HCT116 (cell line): Measurements from ENCODE around the gene PADI2. TPM values are rescaled to one million over a fixed set of nuclear protein-coding genes. Genes with fewer than 3 reads are reported as not detected.

Experiments
- ATAC-seq: fragments of 200-7000 bp; cut with Tn5 transposase; 2 replicates; pipeline ENCODE4 v1.9.1; 2020; ENCODE audit warnings: mild to moderate bottlenecking, moderate library complexity
- BruUV-seq: library from RNA; stranded (reverse); fragments of 400-500 nt; replicated peaks from 2 replicates; lab custom pipeline; 2021; lab: Mats Ljungman, UMichigan
- CTCF ChIA-PET: fragments of 300-600 bp; sonication (Branson Sonifier 250); formaldehyde crosslinking; loops from one replicate; lab custom pipeline; 2021; ENCODE audit warnings: antibody characterized with exemption; lab: Charles Lee
- POLR2A ChIA-PET: fragments of 300-600, 350-600 bp; sonication (Branson Sonifier 250); formaldehyde crosslinking; loops from one replicate; lab custom pipeline; 2021; ENCODE audit warnings: antibody characterized with exemption; lab: Charles Lee
- RAD21 ChIA-PET, 2 experiments: fragments of 300-600 bp; sonication (Branson Sonifier 250); formaldehyde crosslinking; loops; one replicate each; lab custom pipeline; 2023; ENCODE audit warnings: low total read pairs in 2 of 2; ENCODE audit not compliant: uncharacterized antibody in 2 of 2, unreplicated experiment in 2 of 2, low non-redundant PET in 1 of 2; lab: Charles Lee
- DNase-seq: peaks from one replicate; pipeline ENCODE4 v3.0.0-alpha.2; 2010; ENCODE audit warnings: low read depth, low spot score
- H2AFZ ChIP-seq: fragments of 200-600 bp; shearing (Covaris generic), sonication (generic); 2 replicates; pipeline ENCODE4 v1.6.1; 2017; ENCODE audit warnings: low read depth, mixed run types, mixed read lengths, antibody characterized with exemption, low read length; ENCODE audit not compliant: poor library complexity, severe bottlenecking
- H3K27ac ChIP-seq: 2 replicates; pipeline ENCODE4 v1.5.1; 2012; ENCODE audit warnings: low read depth, low read length
- H3K27me3 ChIP-seq: fragments of 200-600 bp; sonication (generic); 2 replicates; pipeline ENCODE4 v1.6.1; 2016; ENCODE audit warnings: mixed run types, low read length, mixed read lengths; ENCODE audit not compliant: insufficient read depth
- H3K36me3 ChIP-seq, 2 experiments: fragments of 200-500 bp in 1 of 2; fragments of 200-600 bp in 1 of 2; sonication (Bioruptor generic) in 1 of 2; sonication (generic) in 1 of 2; 2 replicates each; pipeline versions ENCODE4 v1.5.1 to v1.6.1; 2014 to 2016; ENCODE audit warnings: low read length in 2 of 2, inconsistent platforms in 1 of 2, mixed read lengths in 1 of 2, mixed run types in 1 of 2; ENCODE audit not compliant: insufficient read depth in 2 of 2, control insufficient read depth in 1 of 2
- H3K4me1 ChIP-seq, 2 experiments: fragments of 200-600 bp in 1 of 2; sonication (generic) in 1 of 2; 2 replicates each; pipeline versions ENCODE4 v1.5.1 to v1.6.1; 2012 to 2017; ENCODE audit warnings: low read length in 2 of 2, inconsistent platforms in 1 of 2, mild to moderate bottlenecking in 1 of 2, mixed read lengths in 1 of 2, mixed run types in 1 of 2, moderate library complexity in 1 of 2; ENCODE audit not compliant: insufficient read depth in 2 of 2, control insufficient read depth in 1 of 2
- H3K4me2 ChIP-seq: fragments of 200-600 bp; sonication (generic); 2 replicates; pipeline ENCODE4 v1.6.1; 2017; ENCODE audit warnings: mixed run types, low read length, mixed read lengths
- H3K4me3 ChIP-seq, 2 experiments: fragments of 200-600 bp in 1 of 2; sonication (generic) in 1 of 2; replicated peaks in 1 of 2; 2 replicates each; pipeline ENCODE4 v1.5.1; 2011 to 2016; ENCODE audit warnings: low read length in 2 of 2, control low read depth in 1 of 2, low read depth in 1 of 2, mild to moderate bottlenecking in 1 of 2, mixed read lengths in 1 of 2, mixed run types in 1 of 2
- H3K79me2 ChIP-seq: fragments of 200-600 bp; sonication (generic); 2 replicates; pipeline ENCODE4 v1.6.1; 2017; ENCODE audit warnings: mild to moderate bottlenecking, mixed run types, low read length, moderate library complexity, mixed read lengths; ENCODE audit not compliant: insufficient read depth
- H3K9ac ChIP-seq: fragments of 200-600 bp; sonication (generic); 2 replicates; pipeline ENCODE4 v1.6.1; 2016; ENCODE audit warnings: low read length, mixed read lengths
- H3K9me2 ChIP-seq: fragments of 200-600 bp; sonication (generic), shearing (Covaris generic); 2 replicates; pipeline ENCODE4 v1.6.1; 2017; ENCODE audit warnings: mixed run types, mild to moderate bottlenecking, moderate library complexity; ENCODE audit not compliant: insufficient read depth
- H3K9me3 ChIP-seq, 2 experiments: fragments of 200-500 bp in 1 of 2; fragments of 200-600 bp in 1 of 2; sonication (Bioruptor generic) in 1 of 2; sonication (generic) in 1 of 2; 2 replicates each; pipeline ENCODE4 v1.6.1; 2014 to 2017; ENCODE audit warnings: low read length in 2 of 2, mixed read lengths in 2 of 2, inconsistent platforms in 1 of 2, low read depth in 1 of 2, mild to moderate bottlenecking in 1 of 2, mixed run types in 1 of 2, moderate library complexity in 1 of 2; ENCODE audit not compliant: control insufficient read depth in 1 of 2, insufficient read depth in 1 of 2
- H4K20me1 ChIP-seq: fragments of 200-600 bp; sonication (generic), shearing (Covaris generic); 2 replicates; pipeline ENCODE4 v1.6.1; 2017; ENCODE audit warnings: mixed run types, mild to moderate bottlenecking, moderate library complexity; ENCODE audit not compliant: insufficient read depth
- CBX3 ChIP-seq: IDR thresholded peaks from 2 replicates; pipeline ENCODE4 v1.6.1; 2012; ENCODE audit warnings: low read depth
- ELF1 ChIP-seq: IDR thresholded peaks from 2 replicates; pipeline ENCODE4 v1.6.1; 2012; ENCODE audit warnings: low read depth, borderline replicate concordance
- EZH2 ChIP-seq: fragments of 200-600 bp; sonication (generic); IDR thresholded peaks from 2 replicates; pipeline ENCODE4 v1.6.1; 2017; ENCODE audit warnings: antibody characterized with exemption, mixed run types
- FOSL1 ChIP-seq: IDR thresholded peaks from 2 replicates; pipeline ENCODE4 v1.6.1; 2012; ENCODE audit warnings: low read depth
- JUND ChIP-seq: IDR thresholded peaks from 2 replicates; pipeline ENCODE4 v1.6.1; 2012
- POLR2A ChIP-seq: IDR thresholded peaks from 2 replicates; pipeline ENCODE4 v1.7.0; 2011; ENCODE audit warnings: borderline replicate concordance; ENCODE audit not compliant: insufficient read depth, insufficient read length; ENCODE audit errors: extremely low read depth
- POLR2AphosphoS5 ChIP-seq: IDR thresholded peaks from 2 replicates; pipeline ENCODE4 v1.6.1; 2011; ENCODE audit warnings: mild to moderate bottlenecking, low read depth, low read length, moderate library complexity
- RAD21 ChIP-seq: IDR thresholded peaks from 2 replicates; pipeline ENCODE4 v1.6.1; 2012; ENCODE audit warnings: low read depth, mild to moderate bottlenecking
- SIN3A ChIP-seq: IDR thresholded peaks from 2 replicates; pipeline ENCODE4 v1.6.1; 2012; ENCODE audit warnings: low read depth
- SP1 ChIP-seq: IDR thresholded peaks from 2 replicates; pipeline ENCODE4 v1.6.1; 2012; ENCODE audit warnings: low read depth
- SRF ChIP-seq: IDR thresholded peaks from 2 replicates; pipeline ENCODE4 v1.6.1; 2012; ENCODE audit warnings: low read depth
- TCF7L2 ChIP-seq: IDR thresholded peaks from 2 replicates; pipeline ENCODE4 v1.7.0; 2011; ENCODE audit warnings: borderline replicate concordance, inconsistent platforms; ENCODE audit not compliant: insufficient read depth, insufficient read length; ENCODE audit errors: extremely low read depth
- YY1 ChIP-seq: IDR thresholded peaks from 2 replicates; pipeline ENCODE4 v1.6.1; 2011; ENCODE audit warnings: low read length, low read depth, moderate library complexity, mild to moderate bottlenecking; ENCODE audit not compliant: insufficient replicate concordance; ENCODE audit errors: extremely low read depth
- ZFX ChIP-seq: fragments of 450-650 bp; IDR thresholded peaks from 2 replicates; pipeline ENCODE4 v1.6.1; 2017
- ZNF274 ChIP-seq: fragments of 200-500 bp; sonication (Bioruptor generic); IDR thresholded peaks from 2 replicates; pipeline ENCODE4 v1.6.1; 2014; ENCODE audit warnings: mild to moderate bottlenecking, low read depth, low read length, inconsistent platforms
- intact Hi-C: fragments of 100-400 bp; cut with micrococcal nuclease; formaldehyde crosslinking; loops from 2 replicates; pipeline ENCODE4 v1.10.0; 2022
- total RNA-seq: library from RNA; stranded (reverse); gene quantifications from one replicate; pipeline ENCODE4 v1.2.1, GENCODE V29; 2021; ENCODE audit not compliant: unreplicated experiment
- TF ChIP-seq, protein P1 (sequence below), 3 experiments: fragments of 200-600 bp in 1 of 3; sonication (generic) in 1 of 3; IDR thresholded peaks in 2 of 3; conservative IDR thresholded peaks in 1 of 3; 2 replicates each; pipeline ENCODE4 v1.5.1; 2012 to 2017; ENCODE audit warnings: low read depth in 2 of 3, low read length in 2 of 3, antibody characterized with exemption in 1 of 3, borderline replicate concordance in 1 of 3, control low read depth in 1 of 3, mild to moderate bottlenecking in 1 of 3, mixed read lengths in 1 of 3, mixed run types in 1 of 3, moderate library complexity in 1 of 3; ENCODE audit not compliant: insufficient read depth in 1 of 3
- TF ChIP-seq, protein P2 (sequence below): IDR thresholded peaks from 2 replicates; pipeline ENCODE4 v1.6.1; 2012
- TF ChIP-seq, protein P3 (sequence below): IDR thresholded peaks from 2 replicates; pipeline ENCODE4 v1.6.1; 2012; ENCODE audit warnings: low read depth

PADI2 gene
- total RNA-seq, 1 experiment from 2014 or later: 2.7 TPM

DNA sequence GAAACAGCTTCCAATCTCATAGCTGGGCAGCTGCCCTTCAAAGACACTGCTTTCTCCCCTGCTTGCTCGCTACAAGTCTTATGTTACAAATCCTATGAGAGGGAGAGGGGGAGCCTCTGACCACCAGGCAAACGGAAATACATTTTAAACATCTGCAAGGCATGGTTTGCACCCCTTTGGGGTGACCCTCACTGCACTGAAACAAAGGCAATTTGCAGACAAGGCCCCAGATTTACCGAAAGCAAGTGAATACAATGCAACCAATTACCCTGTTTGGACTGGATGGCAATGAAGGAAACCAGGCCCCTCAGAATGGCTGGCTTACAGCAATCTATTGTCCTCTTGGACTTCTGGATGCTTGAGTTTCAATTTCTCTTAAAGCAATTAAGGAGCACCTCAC is 95.7 kb downstream of the PADI2 start:
- ChIA-PET RAD21 (no interaction called here), POLR2A (no interaction called here), CTCF (no interaction called here)
- BruUV-seq: no TSS peak
- Histone ChIP-seq H3K9ac (no peak overlapping the region), H3K4me2 (no peak overlapping the region), H2AFZ (no peak overlapping the region), H3K36me3 (peaks cover 57 to 72% of the 10 kb centered on the region in 2 experiments), H3K9me3 (no peaks in the 10 kb centered on the region), H3K4me1 (no peaks in the 10 kb centered on the region), H3K79me2 (no peaks in the 10 kb centered on the region), H3K4me3 (no peak overlapping the region), H3K27ac (no peak overlapping the region), H4K20me1 (no peaks in the 10 kb centered on the region; the same call in 1 of the 2 replicates), H3K27me3 (no peaks in the 10 kb centered on the region), H3K9me2 (no peaks in the 10 kb centered on the region)
- 0 out of 2 replicates have a peak, but pooled peaks have one; percentile 9 for TF ChIP-seq ZFX
- TF ChIP-seq FOSL1: no peak
- ATAC-seq: no peak
- intact Hi-C loops: no loop called here
- DNase-seq: no peak

DNA sequence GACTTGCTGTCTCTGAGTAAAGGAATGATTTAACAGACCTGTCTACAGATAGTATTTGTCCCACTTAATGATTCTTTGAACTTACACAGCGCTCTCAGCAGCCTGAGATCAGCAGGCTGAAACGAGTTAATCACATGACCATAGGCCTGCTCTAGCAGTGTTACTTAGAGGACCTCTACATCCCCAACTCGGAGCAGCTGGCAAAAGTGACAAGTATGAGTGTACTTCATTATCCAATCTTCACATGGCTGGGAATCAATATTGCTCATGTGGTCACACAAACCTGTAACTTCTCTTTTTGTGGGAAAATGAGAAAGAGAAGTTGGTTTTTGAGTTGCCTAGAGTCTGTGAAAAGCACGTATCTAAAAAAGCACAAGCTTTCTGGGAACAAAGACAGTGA is 96.1 kb downstream of the PADI2 start:
- Histone ChIP-seq H4K20me1 (no peaks in the 10 kb centered on the region; the same call in 1 of the 2 replicates), H3K9ac (no peak overlapping the region), H3K79me2 (no peaks in the 10 kb centered on the region), H3K9me3 (no peaks in the 10 kb centered on the region), H2AFZ (no peak overlapping the region), H3K36me3 (peaks cover 61 to 71% of the 10 kb centered on the region in 2 experiments), H3K27ac (no peak overlapping the region), H3K4me1 (no peaks in the 10 kb centered on the region), H3K4me3 (no peak overlapping the region), H3K27me3 (no peaks in the 10 kb centered on the region), H3K4me2 (no peak overlapping the region), H3K9me2 (no peaks in the 10 kb centered on the region)
- ChIA-PET POLR2A (no interaction called here), RAD21 (no interaction called here), CTCF (no interaction called here)
- DNase-seq (no peak), ATAC-seq (no peak)
- no TSS peak for BruUV-seq
- intact Hi-C loops: no loop called here
- no peak for TF ChIP-seq RAD21
- TF ChIP-seq, protein P1, sequence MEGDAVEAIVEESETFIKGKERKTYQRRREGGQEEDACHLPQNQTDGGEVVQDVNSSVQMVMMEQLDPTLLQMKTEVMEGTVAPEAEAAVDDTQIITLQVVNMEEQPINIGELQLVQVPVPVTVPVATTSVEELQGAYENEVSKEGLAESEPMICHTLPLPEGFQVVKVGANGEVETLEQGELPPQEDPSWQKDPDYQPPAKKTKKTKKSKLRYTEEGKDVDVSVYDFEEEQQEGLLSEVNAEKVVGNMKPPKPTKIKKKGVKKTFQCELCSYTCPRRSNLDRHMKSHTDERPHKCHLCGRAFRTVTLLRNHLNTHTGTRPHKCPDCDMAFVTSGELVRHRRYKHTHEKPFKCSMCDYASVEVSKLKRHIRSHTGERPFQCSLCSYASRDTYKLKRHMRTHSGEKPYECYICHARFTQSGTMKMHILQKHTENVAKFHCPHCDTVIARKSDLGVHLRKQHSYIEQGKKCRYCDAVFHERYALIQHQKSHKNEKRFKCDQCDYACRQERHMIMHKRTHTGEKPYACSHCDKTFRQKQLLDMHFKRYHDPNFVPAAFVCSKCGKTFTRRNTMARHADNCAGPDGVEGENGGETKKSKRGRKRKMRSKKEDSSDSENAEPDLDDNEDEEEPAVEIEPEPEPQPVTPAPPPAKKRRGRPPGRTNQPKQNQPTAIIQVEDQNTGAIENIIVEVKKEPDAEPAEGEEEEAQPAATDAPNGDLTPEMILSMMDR (IDR thresholded peaks at IDR 0.05 in 2 of 3, conservative IDR thresholded peaks at IDR 0.05 in 1 of 3; ENCODE audit: borderline replicate concordance in 1 of 3, insufficient read depth in 1 of 3, low read depth in 2 of 3, low read length in 2 of 3): no peak
- TF ChIP-seq TCF7L2: no peak
- TF ChIP-seq, protein P2, sequence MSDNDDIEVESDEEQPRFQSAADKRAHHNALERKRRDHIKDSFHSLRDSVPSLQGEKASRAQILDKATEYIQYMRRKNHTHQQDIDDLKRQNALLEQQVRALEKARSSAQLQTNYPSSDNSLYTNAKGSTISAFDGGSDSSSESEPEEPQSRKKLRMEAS: no peak
- no peak for TF ChIP-seq JUND
- no peak for TF ChIP-seq YY1
- no peak for TF ChIP-seq SIN3A
- TF ChIP-seq ELF1: no peak
- TF ChIP-seq, protein P3, sequence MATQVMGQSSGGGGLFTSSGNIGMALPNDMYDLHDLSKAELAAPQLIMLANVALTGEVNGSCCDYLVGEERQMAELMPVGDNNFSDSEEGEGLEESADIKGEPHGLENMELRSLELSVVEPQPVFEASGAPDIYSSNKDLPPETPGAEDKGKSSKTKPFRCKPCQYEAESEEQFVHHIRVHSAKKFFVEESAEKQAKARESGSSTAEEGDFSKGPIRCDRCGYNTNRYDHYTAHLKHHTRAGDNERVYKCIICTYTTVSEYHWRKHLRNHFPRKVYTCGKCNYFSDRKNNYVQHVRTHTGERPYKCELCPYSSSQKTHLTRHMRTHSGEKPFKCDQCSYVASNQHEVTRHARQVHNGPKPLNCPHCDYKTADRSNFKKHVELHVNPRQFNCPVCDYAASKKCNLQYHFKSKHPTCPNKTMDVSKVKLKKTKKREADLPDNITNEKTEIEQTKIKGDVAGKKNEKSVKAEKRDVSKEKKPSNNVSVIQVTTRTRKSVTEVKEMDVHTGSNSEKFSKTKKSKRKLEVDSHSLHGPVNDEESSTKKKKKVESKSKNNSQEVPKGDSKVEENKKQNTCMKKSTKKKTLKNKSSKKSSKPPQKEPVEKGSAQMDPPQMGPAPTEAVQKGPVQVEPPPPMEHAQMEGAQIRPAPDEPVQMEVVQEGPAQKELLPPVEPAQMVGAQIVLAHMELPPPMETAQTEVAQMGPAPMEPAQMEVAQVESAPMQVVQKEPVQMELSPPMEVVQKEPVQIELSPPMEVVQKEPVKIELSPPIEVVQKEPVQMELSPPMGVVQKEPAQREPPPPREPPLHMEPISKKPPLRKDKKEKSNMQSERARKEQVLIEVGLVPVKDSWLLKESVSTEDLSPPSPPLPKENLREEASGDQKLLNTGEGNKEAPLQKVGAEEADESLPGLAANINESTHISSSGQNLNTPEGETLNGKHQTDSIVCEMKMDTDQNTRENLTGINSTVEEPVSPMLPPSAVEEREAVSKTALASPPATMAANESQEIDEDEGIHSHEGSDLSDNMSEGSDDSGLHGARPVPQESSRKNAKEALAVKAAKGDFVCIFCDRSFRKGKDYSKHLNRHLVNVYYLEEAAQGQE: no peak
- TF ChIP-seq CBX3: no peak
- no peak for TF ChIP-seq POLR2A
- no peak for TF ChIP-seq ZFX
- TF ChIP-seq SRF: no peak
- no peak for TF ChIP-seq POLR2AphosphoS5
- TF ChIP-seq ZNF274: no peak
- TF ChIP-seq SP1: no peak
- no peak for TF ChIP-seq EZH2
